Activated CD4-positive, alpha-beta T cell treated with anti-CD3 and anti-CD28 coated beads for 1 hour (primary cell): Measurements from ENCODE around the gene GNG12.

ENCODE experiments used
- DNase-seq: peaks from one replicate; pipeline ENCODE4 v3.0.0-alpha.2; 2020

GNG12 gene

DNA sequence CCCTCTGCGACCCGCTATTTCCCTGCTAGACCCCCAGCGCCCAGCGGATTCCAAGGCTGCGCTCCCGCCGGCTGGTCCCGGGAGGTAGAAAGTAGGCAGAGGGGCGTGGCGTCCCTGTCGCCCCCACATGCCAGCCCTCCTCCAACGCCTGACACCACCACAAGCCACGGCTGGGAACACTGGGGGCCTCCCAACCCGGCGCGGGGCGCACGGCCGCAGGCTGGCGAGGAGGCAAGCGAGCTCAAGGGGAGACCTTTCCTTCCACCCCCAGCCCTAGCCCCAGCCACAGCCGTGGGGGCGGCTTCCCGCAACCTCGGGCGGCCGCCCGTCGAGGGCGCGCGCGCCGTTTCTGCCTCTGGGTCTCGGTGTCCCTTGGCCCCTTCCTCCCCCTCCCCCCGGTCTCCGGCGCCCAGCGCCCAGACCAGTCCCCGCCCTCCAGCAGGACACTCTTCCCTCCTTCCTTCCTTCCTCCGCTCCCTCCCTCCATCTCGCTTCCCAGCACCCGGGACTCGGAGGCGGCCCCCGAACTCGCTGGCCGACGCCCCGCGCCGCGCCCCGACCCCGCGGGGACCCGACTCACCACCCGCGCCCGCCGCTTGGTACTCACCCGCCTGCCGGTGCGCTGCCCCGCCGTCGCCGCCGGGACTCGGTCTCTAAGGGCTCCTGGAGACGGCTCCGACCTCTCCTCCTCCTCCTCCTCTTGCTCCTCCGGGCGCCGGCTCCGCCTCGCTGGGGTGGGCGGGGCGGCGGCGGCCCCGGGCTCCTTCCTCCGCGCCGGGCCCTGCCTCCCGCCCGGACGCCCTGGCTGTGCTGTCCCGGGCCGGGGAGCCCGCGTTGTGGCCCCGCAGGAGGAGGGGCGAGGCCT is at the start of gene GNG12:
Gene GNG12, minus strand, starts transcription at position 731 of the 865 bp plus-strand sequence. CDS start 125,781 bp downstream, outside the sequence.
- no peak for DNase-seq

DNA sequence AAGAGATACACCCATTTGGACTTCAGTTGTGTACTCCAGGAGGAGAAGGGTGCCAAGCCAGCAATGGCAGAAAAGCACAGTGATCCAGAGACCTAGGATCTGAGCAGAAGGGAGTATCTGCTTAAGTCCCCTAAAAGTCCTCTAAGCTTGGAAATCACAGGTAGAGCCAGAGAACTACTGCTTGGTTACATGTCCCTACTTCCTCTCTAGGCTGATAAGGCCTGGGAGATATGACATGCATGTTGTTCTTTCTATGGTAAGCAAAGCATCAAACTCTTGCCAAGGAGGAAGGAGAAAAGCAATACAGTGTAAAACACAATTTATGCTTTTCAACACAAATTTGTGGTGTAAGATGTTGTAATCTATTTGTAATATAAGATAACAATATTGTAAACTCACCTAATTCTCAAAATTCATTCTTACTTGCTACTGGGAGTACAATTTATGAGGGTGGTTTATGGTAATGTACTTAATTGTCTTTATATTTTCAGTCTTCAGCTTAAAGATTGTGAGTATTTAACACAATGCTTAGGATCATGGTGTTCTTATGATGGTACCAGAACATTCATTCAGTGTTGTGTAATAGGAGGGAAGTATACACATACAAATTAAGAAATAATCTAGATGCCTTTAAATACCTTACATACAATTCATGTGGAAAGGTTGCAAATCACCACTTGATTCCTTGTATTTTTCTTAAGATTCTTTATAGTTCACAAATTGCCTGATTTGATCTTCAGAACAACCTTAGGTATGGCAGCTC is 49.1 kb upstream of the GNG12 start:
- DNase-seq: no peak

DNA sequence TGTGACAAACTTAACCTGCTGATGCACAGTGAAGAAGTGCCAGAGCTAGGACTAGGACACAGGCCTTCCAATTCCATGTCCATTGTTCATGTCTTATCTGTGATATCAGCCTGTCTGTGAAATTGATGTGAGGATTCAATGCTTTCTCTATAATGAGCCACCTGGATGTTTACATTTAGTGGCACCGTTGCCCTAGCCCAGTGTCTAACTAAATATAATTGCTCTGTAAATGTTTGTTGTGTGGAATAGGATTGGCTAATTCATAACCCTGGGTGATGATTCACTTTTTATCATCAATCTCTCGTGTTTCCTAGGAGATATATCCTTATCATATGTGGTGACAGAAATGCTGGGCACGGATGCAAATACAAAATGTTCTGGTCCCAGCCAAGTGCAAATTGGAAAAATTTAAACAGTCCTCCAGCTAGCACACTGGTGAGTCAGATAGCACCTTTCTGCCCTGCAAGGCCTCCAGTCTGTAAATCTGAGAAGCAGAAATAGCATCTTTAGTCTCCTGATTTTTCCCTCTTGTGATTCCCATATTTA is 46.9 kb upstream of the GNG12 start:
- no peak for DNase-seq

DNA sequence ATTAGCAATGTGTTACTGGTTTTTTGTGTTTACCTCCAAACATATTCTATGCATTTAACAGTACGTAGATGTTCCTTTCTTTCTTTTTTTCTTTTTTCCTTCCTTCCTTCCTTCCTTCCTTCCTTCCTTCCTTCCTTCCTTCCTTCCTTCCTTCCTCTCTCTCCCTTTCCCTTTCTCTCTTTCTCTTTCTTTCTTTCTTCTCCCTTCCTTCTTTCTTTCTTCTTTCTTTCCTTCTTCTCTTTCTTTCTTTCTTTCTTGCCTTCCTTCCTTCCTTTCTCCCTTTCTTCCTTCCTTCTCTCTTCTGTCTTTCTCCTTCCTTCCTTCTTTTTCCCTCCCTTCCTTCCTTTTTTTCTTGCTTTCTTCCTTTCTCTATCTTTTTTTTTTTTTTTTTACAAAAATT is 46.2 kb upstream of the GNG12 start:
- DNase-seq: no peak

DNA sequence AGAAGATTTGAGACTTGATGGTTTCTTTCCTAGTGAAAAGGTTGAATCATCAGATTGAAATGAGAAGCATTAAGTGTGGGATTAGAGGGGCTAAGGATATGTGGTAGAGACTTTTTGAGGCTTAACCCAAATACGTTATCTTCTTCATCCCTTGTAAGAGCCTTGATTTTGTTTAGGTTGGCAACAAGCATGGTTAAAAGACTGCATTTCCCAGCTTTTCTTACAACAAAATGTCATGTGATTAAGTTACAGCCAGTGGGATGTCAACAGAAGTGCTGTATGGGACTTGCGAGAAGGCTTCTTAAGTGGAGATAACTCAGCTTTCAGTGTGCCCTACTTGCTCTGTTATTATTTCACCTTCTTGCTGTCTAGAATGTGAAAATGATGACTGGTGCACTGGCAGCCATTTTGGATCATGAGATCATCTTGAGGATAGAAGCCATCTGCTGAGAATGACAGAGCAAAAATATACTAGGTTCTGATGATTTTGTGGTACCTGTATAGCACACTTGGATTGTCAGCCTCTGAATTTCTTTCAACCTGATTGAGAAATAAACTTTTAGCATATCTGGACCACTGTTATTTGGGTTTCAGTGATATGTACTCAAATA is 41.3 kb upstream of the GNG12 start:
- no peak for DNase-seq

DNA sequence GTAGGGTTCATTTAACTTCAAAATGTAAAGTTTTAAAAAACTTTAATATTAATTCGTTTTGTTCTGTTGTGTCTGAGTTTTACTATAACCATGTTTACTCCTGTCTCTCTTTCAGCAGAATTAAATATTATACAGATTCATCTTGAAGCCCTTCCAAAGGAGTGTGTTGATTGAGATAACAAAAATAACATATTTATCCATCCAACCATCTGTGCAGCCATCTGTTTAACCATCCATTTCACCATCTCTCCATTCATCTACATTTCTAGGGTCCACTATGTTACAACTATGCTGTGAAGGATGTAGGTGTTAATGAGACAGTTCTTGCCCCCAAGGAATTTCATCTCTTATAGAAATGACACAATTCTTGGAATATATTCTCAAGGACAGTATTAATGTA is 36.0 kb upstream of the GNG12 start:
- DNase-seq: no peak

DNA sequence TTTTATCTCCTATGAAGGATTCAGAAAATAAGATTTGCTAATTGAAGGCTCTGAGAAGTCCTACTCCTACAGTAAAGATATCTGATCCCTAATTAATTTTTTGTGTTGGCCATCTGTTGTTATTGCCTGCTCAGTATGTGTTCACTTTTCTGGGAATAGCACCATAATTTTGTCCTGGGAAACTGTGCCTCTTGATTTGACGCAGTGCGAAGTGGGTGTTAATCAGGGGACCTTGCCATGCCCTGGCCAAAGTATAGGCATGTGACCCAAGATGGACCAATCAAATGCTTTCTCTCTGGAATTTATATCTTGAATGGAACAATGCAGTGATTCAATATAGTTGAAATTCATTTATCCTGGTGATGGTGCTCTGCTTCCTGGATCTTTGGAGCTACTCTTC is 30.4 kb upstream of the GNG12 start:
- no peak for DNase-seq

DNA sequence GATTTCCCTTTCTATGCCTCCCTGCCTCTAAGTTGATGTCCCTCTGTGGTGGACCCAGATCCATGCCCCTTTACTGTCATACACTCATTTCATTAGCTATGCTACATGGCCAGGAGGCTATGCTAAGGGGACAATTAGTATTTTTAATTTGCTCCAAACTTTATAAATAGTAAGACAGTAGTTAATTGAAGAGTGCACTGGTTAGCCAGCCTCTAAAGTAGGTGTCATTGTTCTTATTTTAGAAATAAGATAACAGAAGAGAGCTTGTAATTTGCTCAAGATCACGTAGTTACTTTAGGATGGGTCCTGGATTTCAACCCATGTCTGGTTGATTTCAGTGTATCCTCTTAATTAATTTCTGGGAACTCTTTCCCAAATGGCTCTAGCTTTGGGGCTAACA is 29.4 kb upstream of the GNG12 start:
- no peak for DNase-seq

DNA sequence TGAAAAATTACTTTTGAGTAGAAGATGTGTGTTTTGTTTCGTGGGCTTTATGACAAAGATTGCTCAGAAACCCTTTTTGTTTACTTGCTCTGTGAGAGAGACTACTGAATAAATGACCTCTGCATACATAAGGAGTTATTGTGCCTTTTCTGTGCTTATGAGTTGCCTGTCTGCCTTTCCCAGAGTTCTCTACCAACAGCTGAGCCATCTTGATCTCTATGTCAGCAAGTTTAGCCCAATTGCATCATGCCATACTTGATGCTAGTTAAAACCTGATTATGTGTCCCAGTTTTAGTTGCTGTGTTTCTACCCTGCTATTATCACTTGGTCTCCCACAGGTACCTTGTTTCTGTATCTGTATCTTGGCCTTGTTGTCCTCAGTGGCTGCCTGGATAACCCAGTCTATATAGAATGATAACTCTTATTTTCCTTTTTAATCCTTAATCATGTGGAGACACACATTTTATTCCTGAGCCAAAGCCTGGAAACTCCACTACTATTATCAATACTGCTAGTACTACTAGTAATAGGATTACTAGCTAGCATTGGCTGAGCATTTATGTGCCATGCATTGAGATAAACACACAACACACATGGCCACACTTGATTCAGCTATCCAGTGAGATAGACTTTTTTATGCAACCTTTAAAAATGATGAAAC is 28.7 kb upstream of the GNG12 start:
- DNase-seq: no peak

DNA sequence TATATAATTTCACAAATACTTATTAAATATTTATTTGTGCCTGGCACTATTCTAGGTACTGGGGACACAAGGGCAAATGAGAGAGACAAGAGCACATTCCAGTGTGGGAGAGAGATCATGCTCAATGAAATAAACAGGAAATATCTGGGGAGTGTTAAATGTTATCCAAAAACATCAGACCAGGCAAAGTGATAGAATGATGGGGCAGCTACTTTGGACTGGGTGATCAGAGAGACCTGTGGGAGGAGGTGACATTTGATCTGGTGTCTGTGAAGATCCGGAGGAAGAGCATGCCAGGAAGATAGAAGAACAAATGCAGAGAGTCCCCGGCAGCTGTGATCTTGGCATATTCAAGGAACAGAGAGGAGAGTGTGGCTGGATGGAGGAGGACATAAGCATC is 27.5 kb upstream of the GNG12 start:
- DNase-seq: no peak

DNA sequence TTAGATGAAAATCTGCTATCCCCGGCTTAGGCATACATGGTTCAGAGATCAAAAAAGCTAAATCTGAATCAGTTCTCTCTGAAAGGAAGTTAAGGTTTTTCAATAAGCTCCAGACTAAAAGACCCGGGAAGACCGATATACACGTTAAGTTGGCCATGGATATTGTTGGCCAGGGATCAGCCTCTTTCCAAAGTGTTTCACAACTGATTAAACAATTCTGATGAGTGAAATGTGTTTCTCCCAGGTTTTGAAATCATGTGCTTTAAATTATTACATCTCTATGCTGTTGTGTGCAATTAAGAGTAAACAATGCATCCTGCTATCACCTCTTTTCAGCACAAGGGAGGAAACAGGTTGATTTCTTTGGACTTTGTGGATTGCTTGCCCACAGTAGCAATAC is 23.7 kb upstream of the GNG12 start:
- DNase-seq: no peak

DNA sequence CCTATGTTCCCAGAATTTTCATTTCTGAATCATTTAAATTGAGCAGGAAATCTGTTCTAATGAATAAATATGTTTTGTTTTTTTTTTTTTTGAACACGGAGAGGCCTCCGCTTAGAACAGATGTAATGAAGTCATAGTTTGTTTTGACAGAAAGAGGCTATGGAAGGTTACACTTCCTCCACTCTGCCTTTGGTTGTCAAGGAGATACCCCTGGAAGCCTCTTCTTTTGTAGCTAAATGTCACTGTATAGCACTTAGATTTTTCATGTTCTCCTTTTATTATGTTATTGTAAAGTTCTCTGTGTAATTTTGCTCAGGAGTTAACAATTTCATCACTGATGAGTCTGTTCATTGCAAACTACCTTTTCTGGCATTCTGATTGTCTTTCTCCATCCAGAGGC is 22.7 kb upstream of the GNG12 start:
- DNase-seq: no peak

DNA sequence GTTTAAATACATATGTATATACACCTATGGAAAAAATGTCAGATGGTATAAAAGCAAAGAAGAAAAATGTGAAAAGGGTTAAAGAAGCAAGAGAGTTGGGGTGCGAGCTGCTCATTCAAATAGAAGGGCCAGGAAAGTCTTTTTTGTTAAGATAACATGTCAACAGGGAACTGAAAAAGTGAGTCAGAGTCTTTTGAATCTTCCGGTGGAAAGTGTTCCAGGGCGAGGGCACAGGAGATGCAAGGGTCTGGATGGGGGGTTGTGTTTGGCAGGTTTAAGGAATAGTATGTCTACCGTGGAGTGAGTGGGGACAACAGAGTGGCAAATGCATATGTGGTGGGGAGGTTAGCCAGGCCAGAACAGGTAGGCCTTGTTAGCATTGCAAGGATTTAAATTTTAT is 22.2 kb upstream of the GNG12 start:
- no peak for DNase-seq

DNA sequence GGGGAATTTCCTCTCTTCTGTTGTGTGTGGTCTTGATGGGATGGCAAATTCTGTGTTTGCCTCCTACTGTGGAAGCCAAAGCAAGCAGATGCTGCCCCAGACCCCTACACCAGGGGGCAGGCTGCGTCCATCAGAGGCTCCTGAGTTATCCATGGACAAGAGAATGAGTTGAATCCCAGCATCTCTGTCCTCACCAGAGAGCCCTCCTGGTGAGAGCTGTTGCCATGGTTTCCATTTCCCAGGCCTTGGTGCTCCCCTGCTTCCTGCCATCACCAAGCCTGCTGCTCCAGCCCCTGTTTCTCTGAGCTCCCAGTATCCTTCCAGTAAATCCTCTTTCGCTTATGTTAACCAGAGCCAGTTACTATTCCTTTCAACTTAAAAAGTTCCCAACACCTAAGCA is 20.4 kb upstream of the GNG12 start:
- DNase-seq: no peak

DNA sequence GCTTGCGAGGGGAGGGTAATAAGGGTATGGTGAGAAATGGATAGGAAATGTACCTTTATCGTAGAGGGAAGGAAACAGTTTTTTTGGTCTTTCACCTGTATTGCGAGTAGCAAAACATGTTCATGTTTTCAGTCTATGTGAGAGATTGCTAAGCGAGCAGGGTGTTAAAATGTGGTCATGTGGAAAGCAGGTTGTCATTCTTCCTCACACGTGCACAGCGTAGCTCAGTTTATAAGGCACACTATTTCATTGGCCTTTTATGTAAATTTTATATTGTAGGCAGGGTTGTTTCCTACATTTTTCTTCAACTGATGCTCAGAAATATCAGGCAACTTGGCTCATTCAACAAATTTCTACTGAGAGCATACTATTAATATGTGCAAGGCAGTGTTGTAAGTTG is 18.5 kb upstream of the GNG12 start:
- DNase-seq: no peak

DNA sequence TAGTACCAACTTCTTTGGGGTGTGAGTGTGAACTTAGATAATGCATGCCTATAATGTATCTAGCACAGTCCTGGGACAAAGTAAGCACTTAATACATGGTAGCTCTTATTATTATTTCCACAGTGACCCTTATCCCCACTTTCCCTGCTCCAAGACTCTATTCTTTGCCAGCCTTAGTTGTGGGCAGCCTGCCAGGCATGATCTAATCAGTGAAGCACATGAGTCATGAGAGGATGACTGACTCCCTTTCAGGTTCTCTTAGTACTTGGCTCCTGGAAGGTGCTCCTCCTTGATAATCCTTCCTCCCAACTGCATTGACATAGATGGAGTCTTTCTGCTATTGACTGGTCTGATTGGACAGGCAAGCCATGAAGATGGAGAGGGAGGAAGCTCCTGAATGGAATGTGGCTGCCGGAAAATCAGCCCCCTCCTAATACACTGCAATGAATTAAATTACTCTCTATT is 17.4 kb upstream of the GNG12 start:
- no peak for DNase-seq

DNA sequence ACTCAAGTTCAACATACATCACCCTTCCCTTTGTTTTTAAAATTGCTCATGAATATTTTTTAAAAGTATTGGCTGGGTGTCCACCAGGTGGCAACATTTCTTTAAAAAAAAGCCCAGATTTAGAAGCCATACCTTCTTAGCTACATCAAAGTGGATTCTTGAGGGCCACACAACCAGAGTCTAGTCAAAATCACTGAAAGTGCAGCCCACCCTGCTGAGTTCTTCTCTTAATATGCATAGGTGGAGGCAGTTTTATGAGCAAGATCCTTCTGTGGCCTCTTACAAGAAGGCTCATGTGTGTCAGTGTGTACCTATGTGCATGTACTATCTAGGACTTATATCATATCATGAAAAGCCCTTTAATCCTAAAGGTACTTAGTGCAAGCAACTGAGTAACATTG is 16.9 kb upstream of the GNG12 start:
- no peak for DNase-seq

DNA sequence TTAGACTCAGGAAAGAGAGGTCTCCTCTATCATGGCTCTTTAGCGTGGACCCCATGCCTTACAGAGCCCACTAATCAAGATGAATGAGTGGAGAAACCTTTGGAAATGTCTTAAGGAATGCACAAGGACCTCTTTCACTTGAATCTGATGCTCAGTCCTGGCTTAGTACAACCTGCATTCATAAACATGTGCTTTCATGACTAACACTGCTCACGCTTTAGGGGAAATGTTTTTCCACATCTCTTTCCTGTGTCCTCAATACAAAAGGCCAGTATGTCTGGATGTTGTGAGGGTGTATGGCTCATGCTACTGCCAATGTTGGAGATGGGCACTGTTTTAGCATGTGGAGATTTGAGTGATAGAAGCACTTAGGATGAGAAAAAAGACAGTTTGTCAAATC is 14.2 kb upstream of the GNG12 start:
- no peak for DNase-seq

DNA sequence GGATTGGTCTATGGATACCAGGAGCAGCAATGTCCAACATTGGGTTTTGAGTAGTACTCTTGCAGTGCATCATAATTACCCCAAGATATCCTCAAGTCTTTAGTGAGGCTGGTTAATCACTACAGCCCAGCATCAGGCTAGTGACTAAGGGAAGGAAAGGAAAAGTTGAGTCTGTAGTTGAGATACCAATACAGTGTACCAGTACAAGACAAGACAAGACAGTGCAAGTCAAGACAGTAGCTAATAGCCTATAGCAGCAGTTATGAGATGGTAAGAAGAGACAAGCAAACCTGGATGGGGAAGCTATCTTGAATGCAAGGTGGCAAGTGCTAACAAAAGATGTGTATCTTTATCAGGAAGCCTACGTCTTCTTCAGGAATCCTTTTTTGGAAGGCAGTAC is 13.3 kb upstream of the GNG12 start:
- DNase-seq: no peak

DNA sequence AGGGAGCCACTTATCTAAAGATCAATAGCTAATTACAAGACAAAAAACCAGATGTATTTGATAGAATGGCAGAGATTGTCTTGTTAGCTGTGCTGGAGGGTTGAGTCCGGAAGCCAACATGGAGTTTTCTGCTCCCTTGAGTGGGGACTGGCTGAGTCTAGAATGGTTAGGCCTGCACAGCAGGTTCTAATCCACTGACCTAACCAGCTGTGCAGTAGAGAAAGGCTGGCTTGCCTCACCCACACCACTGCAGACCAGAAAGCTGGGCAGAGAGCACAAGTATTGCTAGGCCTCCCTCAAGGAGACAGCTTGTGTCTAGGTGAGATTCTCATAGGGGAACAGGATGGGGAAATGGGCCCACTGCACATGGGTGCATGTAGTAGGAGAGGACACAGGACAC is 11.7 kb upstream of the GNG12 start:
- no peak for DNase-seq

DNA sequence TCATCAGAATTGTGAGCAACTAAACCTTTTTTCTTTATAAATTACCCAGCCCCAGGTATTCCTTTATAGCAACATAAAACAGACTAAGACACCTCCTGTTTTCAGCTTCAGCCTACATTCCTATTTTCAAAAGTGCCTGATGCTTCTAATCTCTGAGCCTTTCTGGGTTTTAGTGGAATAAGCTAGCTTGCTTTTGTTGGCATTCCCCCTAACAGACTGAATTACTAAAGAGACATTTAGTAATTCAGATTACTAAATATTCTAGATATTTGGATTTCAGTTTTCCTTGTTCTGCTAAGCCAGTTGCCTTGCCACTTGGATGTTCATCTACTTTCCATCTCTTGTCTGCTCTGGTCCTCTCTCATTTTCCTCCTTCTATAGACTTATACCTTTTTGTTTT is 10.5 kb upstream of the GNG12 start:
- no peak for DNase-seq

DNA sequence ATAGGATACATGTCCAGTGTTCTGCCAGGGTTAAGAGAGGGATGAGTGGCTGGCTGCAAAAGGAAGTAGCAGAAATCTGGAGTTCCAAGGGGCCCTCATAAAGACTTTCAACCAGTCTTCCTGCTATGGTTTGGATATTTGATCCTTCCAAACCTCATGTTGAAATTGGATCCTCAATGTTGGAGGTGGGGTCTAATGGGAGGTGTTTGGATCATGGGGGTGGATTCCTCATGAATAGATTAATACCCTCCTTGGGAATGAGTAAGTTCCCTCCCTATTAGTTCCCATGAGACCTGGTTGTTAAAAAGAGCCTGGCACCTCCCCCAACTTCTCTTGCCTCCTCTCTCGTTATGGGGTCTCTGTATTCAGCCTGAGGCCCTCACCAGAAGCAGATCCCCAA is 10.1 kb upstream of the GNG12 start:
- DNase-seq: no peak

DNA sequence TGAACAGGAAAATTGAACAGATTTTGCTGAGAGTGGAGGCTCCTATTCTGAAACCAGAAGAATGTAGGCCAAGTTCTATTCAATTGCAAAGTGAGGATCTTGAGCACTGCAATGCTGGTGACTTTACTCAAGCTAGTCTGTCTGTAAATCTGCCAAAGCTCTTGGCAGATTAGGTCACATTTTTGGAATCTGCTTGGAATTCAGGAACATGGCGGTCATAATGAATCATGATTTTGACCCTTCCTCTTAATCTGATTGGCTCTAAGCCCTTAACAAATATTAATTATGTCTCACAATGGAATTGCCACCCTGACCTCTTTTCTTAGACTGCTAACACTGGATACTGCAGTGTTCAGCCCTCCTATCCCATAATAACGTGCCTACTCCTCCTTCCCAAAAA is 7.2 kb upstream of the GNG12 start:
- DNase-seq: no peak
